DND-41 (cell line): ENCODE measurements around the gene SEMA6A.

Experiments used
- EZH2 ChIP-seq: IDR thresholded peaks from 3 replicates; pipeline ENCODE4 v1.6.1; 2012; ENCODE audit warnings: borderline replicate concordance, low read depth, mild to moderate bottlenecking, moderate library complexity, low read length, inconsistent platforms; ENCODE audit not compliant: severe bottlenecking
- TF ChIP-seq, protein P1 (sequence below): IDR thresholded peaks from 2 replicates; pipeline ENCODE4 v1.5.1; 2012; ENCODE audit warnings: borderline replicate concordance, low read length, moderate library complexity, mild to moderate bottlenecking; ENCODE audit not compliant: poor library complexity, severe bottlenecking; ENCODE audit errors: extremely low read depth

DNA sequence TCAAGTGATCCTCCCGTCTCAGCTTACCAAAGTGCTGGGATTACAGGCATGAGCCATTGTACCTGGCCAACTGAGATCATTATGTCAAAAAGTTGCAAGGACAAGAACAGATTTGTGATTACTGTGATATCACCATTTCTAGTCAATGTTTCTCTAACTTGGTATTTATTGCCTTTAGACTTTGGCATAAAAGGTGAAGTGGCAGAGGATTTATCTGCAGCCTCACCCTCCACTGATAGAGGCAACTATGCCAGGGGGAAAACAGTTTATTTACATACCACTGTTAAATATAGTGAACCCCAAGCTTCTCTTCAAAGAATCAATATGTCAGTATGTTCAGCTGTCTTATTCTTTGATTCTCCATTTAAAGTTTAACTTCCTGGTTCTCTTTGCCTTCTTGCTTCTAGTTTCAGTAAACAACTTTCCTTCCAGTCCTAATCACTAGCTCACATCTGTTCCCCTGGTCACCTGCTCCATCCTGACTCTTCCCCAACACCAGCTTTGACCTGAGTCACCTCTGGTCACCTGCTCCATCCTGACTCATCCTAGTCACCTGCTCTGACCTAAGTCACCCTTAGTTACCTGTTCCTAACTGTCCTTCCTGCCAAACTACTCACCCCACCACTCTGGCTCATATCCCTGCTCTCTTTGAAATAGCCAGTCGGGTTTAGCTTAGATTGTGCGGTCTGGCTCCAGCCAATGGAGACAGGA is 29.9 kb downstream of the SEMA6A start:
- TF ChIP-seq, protein P1, sequence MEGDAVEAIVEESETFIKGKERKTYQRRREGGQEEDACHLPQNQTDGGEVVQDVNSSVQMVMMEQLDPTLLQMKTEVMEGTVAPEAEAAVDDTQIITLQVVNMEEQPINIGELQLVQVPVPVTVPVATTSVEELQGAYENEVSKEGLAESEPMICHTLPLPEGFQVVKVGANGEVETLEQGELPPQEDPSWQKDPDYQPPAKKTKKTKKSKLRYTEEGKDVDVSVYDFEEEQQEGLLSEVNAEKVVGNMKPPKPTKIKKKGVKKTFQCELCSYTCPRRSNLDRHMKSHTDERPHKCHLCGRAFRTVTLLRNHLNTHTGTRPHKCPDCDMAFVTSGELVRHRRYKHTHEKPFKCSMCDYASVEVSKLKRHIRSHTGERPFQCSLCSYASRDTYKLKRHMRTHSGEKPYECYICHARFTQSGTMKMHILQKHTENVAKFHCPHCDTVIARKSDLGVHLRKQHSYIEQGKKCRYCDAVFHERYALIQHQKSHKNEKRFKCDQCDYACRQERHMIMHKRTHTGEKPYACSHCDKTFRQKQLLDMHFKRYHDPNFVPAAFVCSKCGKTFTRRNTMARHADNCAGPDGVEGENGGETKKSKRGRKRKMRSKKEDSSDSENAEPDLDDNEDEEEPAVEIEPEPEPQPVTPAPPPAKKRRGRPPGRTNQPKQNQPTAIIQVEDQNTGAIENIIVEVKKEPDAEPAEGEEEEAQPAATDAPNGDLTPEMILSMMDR: no peak
- no peak for TF ChIP-seq EZH2
